ENCODE data around the gene UNC80. TPM values are rescaled to one million over a fixed set of nuclear protein-coding genes. Genes with fewer than 3 reads are reported as not detected.

Gene UNC80
- total RNA-seq, 1 donor = not detected

DNA sequence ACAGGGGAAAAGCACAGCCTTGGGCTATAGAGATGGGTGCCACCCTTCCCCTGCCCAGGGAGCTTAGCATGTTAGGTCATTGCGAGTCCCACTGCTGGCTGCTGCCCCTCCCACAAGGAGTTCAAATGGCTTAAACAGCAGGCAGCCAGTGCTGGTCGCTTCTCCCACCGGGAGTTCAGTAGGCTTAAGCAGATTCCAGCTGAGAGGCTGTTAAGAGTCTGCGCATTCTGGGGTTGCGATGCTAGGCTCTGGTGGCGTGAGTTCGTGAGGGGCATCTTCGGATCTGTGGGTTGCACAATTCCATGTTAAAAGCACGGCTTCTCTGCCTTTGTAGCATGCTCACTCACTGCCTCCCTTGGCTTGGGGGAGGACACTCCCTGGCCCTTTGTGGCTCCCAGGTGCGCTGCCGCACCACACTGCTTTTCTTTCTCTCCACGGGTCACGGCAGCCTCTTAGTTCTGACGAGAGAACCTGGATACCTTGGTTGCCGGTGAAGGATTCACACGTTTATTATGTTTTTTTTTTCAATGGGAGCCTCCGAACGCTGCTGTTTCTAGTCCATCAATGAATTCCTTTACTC is 93.2 kb downstream of the UNC80 start:
- TF ChIP-seq, protein P1, sequence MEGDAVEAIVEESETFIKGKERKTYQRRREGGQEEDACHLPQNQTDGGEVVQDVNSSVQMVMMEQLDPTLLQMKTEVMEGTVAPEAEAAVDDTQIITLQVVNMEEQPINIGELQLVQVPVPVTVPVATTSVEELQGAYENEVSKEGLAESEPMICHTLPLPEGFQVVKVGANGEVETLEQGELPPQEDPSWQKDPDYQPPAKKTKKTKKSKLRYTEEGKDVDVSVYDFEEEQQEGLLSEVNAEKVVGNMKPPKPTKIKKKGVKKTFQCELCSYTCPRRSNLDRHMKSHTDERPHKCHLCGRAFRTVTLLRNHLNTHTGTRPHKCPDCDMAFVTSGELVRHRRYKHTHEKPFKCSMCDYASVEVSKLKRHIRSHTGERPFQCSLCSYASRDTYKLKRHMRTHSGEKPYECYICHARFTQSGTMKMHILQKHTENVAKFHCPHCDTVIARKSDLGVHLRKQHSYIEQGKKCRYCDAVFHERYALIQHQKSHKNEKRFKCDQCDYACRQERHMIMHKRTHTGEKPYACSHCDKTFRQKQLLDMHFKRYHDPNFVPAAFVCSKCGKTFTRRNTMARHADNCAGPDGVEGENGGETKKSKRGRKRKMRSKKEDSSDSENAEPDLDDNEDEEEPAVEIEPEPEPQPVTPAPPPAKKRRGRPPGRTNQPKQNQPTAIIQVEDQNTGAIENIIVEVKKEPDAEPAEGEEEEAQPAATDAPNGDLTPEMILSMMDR (IDR thresholded peaks at IDR 0.05; ENCODE audit: insufficient read depth, low read length) = no peak
- H3K4me3 ChIP-seq (ENCODE audit: low read depth, low read length) = no peak overlapping the region
- no peak for DNase-seq (ENCODE audit: low read depth)

GRCh38 chr2:209868271-209868994 is 96.8 kb downstream of the UNC80 start:
- TF ChIP-seq, protein P1 (IDR thresholded peaks at IDR 0.05; ENCODE audit: insufficient read depth, low read length) = no peak
- DNase-seq (ENCODE audit: low read depth) = no peak
- H3K4me3 ChIP-seq (ENCODE audit: low read depth, low read length) = no peak overlapping the region

DNA sequence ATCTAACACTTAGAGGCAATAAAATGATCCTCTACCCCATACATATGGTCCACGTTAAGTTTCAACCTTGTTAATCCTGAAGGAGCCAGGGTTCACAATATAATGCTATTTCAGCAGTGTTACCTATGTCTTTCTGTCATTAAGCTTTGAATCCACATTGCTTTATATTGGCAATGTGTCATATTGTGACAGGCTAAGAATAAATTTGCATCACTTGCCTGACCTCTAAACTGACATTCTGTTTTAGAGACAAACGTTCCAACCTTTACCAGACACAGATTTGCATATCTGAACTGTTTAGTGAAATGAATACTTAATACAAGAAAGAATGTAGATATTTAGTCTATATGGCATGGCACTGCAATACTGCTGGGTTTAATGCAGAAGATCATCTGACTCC is 98.4 kb downstream of the UNC80 start:
- TF ChIP-seq, protein P1 (IDR thresholded peaks at IDR 0.05; ENCODE audit: insufficient read depth, low read length) = no peak
- H3K4me3 ChIP-seq (ENCODE audit: low read depth, low read length) = no peak overlapping the region
- DNase-seq (ENCODE audit: low read depth) = no peak

- DNase-seq (ENCODE audit: low read depth) = no peak
- TF ChIP-seq, protein P1 (IDR thresholded peaks at IDR 0.05; ENCODE audit: insufficient read depth, low read length) = no peak
- no peak overlapping the region for H3K4me3 ChIP-seq (ENCODE audit: low read depth, low read length)
Observed at GRCh38 chr2:209872675-209873074, 101.0 kb downstream of the UNC80 start.

- H3K4me3 ChIP-seq (ENCODE audit: low read depth, low read length) = no peak overlapping the region
- no peak for DNase-seq (ENCODE audit: low read depth)
Observed at GRCh38 chr2:209875270-209875669, 103.6 kb downstream of the UNC80 start.

GRCh38 chr2:209876211-209876610 is 104.6 kb downstream of the UNC80 start:
- TF ChIP-seq, protein P1 (IDR thresholded peaks at IDR 0.05; ENCODE audit: insufficient read depth, low read length) = no peak

More at GRCh38 chr2:209875270-209875669, 103.6 kb downstream of the UNC80 start:
- TF ChIP-seq, protein P1 (IDR thresholded peaks at IDR 0.05; ENCODE audit: insufficient read depth, low read length) = no peak

More at GRCh38 chr2:209876211-209876610, 104.6 kb downstream of the UNC80 start:
- no peak for DNase-seq (ENCODE audit: low read depth)
- H3K4me3 ChIP-seq (ENCODE audit: low read depth, low read length) = no peak overlapping the region

Data from fibroblast of the aortic adventitia (primary cell).